Measurements from ENCODE around the gene LRRC8D. TPM values are rescaled to one million over a fixed set of nuclear protein-coding genes. Genes with fewer than 3 reads are reported as not detected.
A peak's percentile ranks its signal among the peaks of the same experiment; 100 is the strongest.

Gene LRRC8D
- total RNA-seq, 1 experiment from 2014 or later, result 19.6 TPM

- no peak overlapping the region for H3K27ac ChIP-seq (ENCODE audit: low read length)
- no peaks in the 10 kb centered on the region for H3K9me3 ChIP-seq (ENCODE audit: low read length)
- H3K4me1 ChIP-seq (ENCODE audit: insufficient read depth, low read length), result peaks cover 53% of the 10 kb centered on the region
- H3K4me2 ChIP-seq (ENCODE audit: low read length), result no peak overlapping the region
- no peaks in the 10 kb centered on the region for H3K9me2 ChIP-seq (replicated peaks; ENCODE audit: low read length)
- H3F3A ChIP-seq (ENCODE audit: low read length, unreplicated experiment), result peaks cover 4% of the 10 kb centered on the region
- no peaks in the 10 kb centered on the region for H4K20me1 ChIP-seq (ENCODE audit: low read length)
- no peak for TF ChIP-seq EZH2 (IDR thresholded peaks at IDR 0.05; ENCODE audit: low read length, unreplicated experiment)
- H3K9ac ChIP-seq (ENCODE audit: low read length), result no peak overlapping the region
- DNase-seq (no peak), ATAC-seq (no peak)
- intact Hi-C loops (cut with micrococcal nuclease), result loop anchor here (5.0 kb wide), 3 partner anchors 45 to 100 kb away; no protein-coding TSS in a partner anchor
- CTCF ChIA-PET, result no interaction called here
- H3K27me3 ChIP-seq (ENCODE audit: low read length), result no peaks in the 10 kb centered on the region
- H3K79me2 ChIP-seq (ENCODE audit: low read length), result peaks cover 50% of the 10 kb centered on the region
- no peak overlapping the region for H3K4me3 ChIP-seq (ENCODE audit: low read length)
- POLR2A ChIA-PET (ENCODE audit: unreplicated experiment), result no interaction called here
- no TSS peak for BruUV-seq (replicated peaks)
- no peak overlapping the region for H2AFZ ChIP-seq (ENCODE audit: low read length)
- no peaks in the 10 kb centered on the region for H3K36me3 ChIP-seq (ENCODE audit: low read depth, low read length)
Measured at GRCh38 chr1:89887713-89888112, 66.9 kb downstream of the LRRC8D start.

DNA sequence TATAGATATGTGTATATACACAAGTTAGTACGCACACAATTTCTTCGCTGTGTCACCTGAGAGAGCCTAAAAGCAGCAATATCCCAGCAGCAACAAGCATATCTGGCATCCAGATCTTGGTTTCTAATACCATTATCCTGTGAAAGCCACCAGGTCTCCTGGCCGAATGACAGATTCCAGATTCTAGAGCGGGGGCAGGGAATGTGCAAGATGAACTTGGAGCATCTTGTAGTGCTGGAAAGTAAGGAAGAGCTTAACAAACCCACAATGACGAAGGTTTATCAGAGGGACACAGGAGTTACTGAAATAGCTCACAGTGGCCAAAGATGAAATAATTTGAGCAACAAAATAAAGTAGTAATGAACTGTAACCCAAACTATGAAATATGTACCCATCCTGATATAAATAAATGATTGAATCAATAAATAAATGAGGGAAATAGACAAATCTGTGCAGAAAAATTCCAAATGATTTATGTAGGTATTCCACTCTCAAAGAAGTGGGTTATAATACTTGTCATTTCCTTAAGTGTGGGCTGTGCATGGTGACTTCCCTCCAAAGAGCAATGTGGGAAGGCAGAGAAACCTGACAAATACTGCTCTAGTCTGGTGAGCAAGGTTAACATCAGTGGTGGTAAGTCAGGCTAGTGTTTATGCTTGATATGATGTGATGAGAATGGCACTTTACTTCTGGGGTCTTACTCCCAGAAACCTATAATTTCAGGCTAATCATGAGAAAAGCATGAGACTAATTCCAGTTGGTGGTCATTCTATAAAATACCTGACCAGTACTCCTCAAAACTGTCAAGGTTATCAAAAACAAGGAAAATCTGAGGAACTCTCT is 67.9 kb downstream of the LRRC8D start:
- ChIA-PET CTCF (no interaction called here), POLR2A (ENCODE audit: unreplicated experiment) (interaction anchor here (0.7 kb wide), 1 partner anchor 32 kb away, joined by 5 read pairs; no protein-coding TSS in a partner anchor)
- H3K9me3 ChIP-seq (ENCODE audit: low read length), result no peaks in the 10 kb centered on the region
- no peaks in the 10 kb centered on the region for H4K20me1 ChIP-seq (ENCODE audit: low read length)
- DNase-seq, result no peak
- no TSS peak for BruUV-seq (replicated peaks)
- H3K4me3 ChIP-seq (ENCODE audit: low read length), result no peak overlapping the region
- H3K4me1 ChIP-seq (ENCODE audit: insufficient read depth, low read length), result peaks cover 58% of the 10 kb centered on the region
- H3F3A ChIP-seq (ENCODE audit: low read length, unreplicated experiment), result peaks cover 4% of the 10 kb centered on the region
- ATAC-seq, result peak; percentile 6
- H2AFZ ChIP-seq (ENCODE audit: low read length), result no peak overlapping the region
- H3K79me2 ChIP-seq (ENCODE audit: low read length), result peaks cover 45% of the 10 kb centered on the region
- peak overlapping the region; percentile 30 for H3K9ac ChIP-seq (ENCODE audit: low read length)
- intact Hi-C loops (cut with micrococcal nuclease), result loop anchor here (5.0 kb wide), 3 partner anchors 46 to 99 kb away; no protein-coding TSS in a partner anchor
- H3K9me2 ChIP-seq (replicated peaks; ENCODE audit: low read length), result no peaks in the 10 kb centered on the region
- no peaks in the 10 kb centered on the region for H3K36me3 ChIP-seq (ENCODE audit: low read depth, low read length)
- H3K27me3 ChIP-seq (ENCODE audit: low read length), result no peaks in the 10 kb centered on the region
- peak overlapping the region; percentile 14 for H3K4me2 ChIP-seq (ENCODE audit: low read length)
- H3K27ac ChIP-seq (ENCODE audit: low read length), result peak overlapping the region; percentile 86
- TF ChIP-seq CTCF (conservative IDR thresholded peaks at IDR 0.05; ENCODE audit: low read depth, low read length) (no peak), EZH2 (IDR thresholded peaks at IDR 0.05; ENCODE audit: low read length, unreplicated experiment) (no peak), EZH2phosphoT487 (IDR thresholded peaks at IDR 0.05; ENCODE audit: borderline replicate concordance, low read length) (no peak)

GRCh38 chr1:89889323-89889615 is 68.4 kb downstream of the LRRC8D start:
- Histone ChIP-seq H3K27me3 (ENCODE audit: low read length) (no peaks in the 10 kb centered on the region), H3K9me2 (replicated peaks; ENCODE audit: low read length) (no peaks in the 10 kb centered on the region), H3K36me3 (ENCODE audit: low read depth, low read length) (no peaks in the 10 kb centered on the region), H3F3A (ENCODE audit: low read length, unreplicated experiment) (peaks cover 4% of the 10 kb centered on the region), H3K79me2 (ENCODE audit: low read length) (peaks cover 45% of the 10 kb centered on the region), H3K9me3 (ENCODE audit: low read length) (no peaks in the 10 kb centered on the region), H3K9ac (ENCODE audit: low read length) (peak overlapping the region; percentile 75), H3K4me2 (ENCODE audit: low read length) (peak overlapping the region; percentile 45), H3K4me3 (ENCODE audit: low read length) (no peak overlapping the region), H2AFZ (ENCODE audit: low read length) (no peak overlapping the region), H3K4me1 (ENCODE audit: insufficient read depth, low read length) (peaks cover 63% of the 10 kb centered on the region), H4K20me1 (ENCODE audit: low read length) (no peaks in the 10 kb centered on the region), H3K27ac (ENCODE audit: low read length) (peak overlapping the region; percentile 86)
- ChIA-PET POLR2A (ENCODE audit: unreplicated experiment) (no interaction called here), CTCF (no interaction called here)
- DNase-seq (peak; percentile 85), ATAC-seq (peak; percentile 48)
- BruUV-seq (replicated peaks), result no TSS peak
- intact Hi-C loops (cut with micrococcal nuclease), result loop anchor here (5.0 kb wide), 3 partner anchors 47 to 98 kb away; no protein-coding TSS in a partner anchor
- TF ChIP-seq CTCF (conservative IDR thresholded peaks at IDR 0.05; ENCODE audit: low read depth, low read length) (no peak), EZH2 (IDR thresholded peaks at IDR 0.05; ENCODE audit: low read length, unreplicated experiment) (no peak), EZH2phosphoT487 (IDR thresholded peaks at IDR 0.05; ENCODE audit: borderline replicate concordance, low read length) (no peak)
